ENCODE data around the gene ZFYVE9. TPM values are rescaled to one million over a fixed set of nuclear protein-coding genes. Genes with fewer than 3 reads are reported as not detected.

Gene ZFYVE9
- total RNA-seq, 4 donors from 2014 or later = 22.8 to 37.0 (median 28.2) TPM

DNA sequence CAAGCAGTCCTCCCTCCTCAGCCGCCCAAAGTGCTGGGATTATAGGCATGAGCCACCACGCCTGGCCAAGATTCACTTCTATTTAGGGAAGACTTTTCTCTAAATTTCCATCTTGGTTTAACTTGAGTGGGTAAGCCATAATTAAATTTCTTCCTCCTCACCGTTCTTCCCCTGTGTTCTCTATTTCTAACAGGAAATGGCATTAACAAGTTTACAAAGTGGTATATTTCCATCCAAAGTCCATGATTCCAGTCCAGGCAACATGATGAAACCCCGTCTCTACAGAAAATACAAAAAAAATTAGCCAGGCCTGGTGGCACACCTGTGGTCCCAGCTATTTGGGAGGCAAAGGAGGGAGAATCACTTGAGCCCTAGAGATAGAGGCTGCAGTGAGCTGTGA lies 92.1 kb downstream of the ZFYVE9 start:
- DNase-seq = no peak

DNA sequence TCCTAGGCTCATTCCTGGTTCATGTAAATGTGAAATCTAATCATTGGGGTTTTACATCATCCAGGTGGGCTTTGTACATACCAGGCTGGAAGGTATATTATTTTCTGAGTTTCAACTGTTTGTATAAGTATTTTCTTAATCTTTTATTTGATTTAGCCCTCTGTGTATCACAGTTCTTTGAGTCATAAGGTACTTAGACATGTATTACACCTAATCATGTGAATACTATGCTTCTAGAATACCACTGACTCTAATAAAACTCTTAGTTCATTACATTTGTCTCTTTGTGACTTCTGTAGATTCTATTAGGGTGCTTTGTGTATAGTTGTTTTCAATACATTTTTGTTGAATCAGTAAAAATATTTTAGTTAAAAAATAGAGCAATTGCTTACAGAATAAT lies 92.8 kb downstream of the ZFYVE9 start:
- H3K4me1 ChIP-seq = no peaks in the 10 kb centered on the region
- intact Hi-C loops (cut with DNase I; ENCODE audit: low total_unique reads) = no loop called here
- H3K27me3 ChIP-seq = no peaks in the 10 kb centered on the region
- no peaks in the 10 kb centered on the region for H3K36me3 ChIP-seq
- no peaks in the 10 kb centered on the region for H3K9me3 ChIP-seq
- TF ChIP-seq EP300 (IDR thresholded peaks at IDR 0.05; ENCODE audit: low read depth) (no peak), POLR2A (IDR thresholded peaks at IDR 0.05) (no peak), POLR2AphosphoS5 (IDR thresholded peaks at IDR 0.05) (no peak)
- TF ChIP-seq, protein P1, sequence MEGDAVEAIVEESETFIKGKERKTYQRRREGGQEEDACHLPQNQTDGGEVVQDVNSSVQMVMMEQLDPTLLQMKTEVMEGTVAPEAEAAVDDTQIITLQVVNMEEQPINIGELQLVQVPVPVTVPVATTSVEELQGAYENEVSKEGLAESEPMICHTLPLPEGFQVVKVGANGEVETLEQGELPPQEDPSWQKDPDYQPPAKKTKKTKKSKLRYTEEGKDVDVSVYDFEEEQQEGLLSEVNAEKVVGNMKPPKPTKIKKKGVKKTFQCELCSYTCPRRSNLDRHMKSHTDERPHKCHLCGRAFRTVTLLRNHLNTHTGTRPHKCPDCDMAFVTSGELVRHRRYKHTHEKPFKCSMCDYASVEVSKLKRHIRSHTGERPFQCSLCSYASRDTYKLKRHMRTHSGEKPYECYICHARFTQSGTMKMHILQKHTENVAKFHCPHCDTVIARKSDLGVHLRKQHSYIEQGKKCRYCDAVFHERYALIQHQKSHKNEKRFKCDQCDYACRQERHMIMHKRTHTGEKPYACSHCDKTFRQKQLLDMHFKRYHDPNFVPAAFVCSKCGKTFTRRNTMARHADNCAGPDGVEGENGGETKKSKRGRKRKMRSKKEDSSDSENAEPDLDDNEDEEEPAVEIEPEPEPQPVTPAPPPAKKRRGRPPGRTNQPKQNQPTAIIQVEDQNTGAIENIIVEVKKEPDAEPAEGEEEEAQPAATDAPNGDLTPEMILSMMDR (IDR thresholded peaks at IDR 0.05) = no peak
- no peak for DNase-seq
- H3K4me3 ChIP-seq = no peak overlapping the region
- in situ Hi-C loops (cut with MboI; ENCODE audit: low pct_ligation_motif_present in 1 of 4, low pct_unique_long_range_greater_than_20kb in 1 of 4, low sequenced_read_pairs in 3 of 4) = no loop called here
- no peak overlapping the region for H3K27ac ChIP-seq

More for the DNA sequence above, 92.1 kb downstream of the ZFYVE9 start:
- 68 to 74% methylated on average over 4 of the region's 4 CpGs for WGBS, 2 donors (ENCODE audit: low coverage in 1 of 2)
- Histone ChIP-seq H3K9me3 (no peaks in the 10 kb centered on the region), H3K36me3 (no peaks in the 10 kb centered on the region), H3K4me3 (no peak overlapping the region), H3K27me3 (no peaks in the 10 kb centered on the region), H3K4me1 (no peaks in the 10 kb centered on the region), H3K27ac (no peak overlapping the region)
- intact Hi-C loops (cut with DNase I; ENCODE audit: low total_unique reads) = no loop called here
- TF ChIP-seq, protein P1 (IDR thresholded peaks at IDR 0.05) = no peak
- TF ChIP-seq POLR2AphosphoS5 (IDR thresholded peaks at IDR 0.05) (no peak), POLR2A (IDR thresholded peaks at IDR 0.05) (no peak), EP300 (IDR thresholded peaks at IDR 0.05; ENCODE audit: low read depth) (no peak)
- in situ Hi-C loops (cut with MboI; ENCODE audit: low pct_ligation_motif_present in 1 of 4, low pct_unique_long_range_greater_than_20kb in 1 of 4, low sequenced_read_pairs in 3 of 4) = no loop called here

DNA sequence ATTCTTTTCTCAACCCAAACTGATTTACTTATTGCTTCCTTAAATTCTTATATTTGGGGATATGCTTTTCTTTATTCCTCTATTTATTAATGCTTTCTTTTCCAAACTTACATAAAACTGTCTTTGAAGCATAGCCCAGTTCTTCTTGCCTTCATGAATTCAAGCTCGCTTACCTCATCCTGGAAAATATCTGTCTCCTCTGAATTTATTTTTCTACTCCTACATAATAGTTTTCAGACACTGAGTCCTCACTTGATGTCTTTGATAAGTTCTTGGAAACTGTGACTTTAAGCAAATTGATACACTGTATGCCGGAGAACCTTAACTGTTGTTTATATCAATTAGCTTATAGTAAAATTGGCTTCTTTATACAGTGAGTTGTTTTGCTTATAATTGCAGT lies 93.8 kb downstream of the ZFYVE9 start:
- in situ Hi-C loops (cut with MboI; ENCODE audit: low pct_ligation_motif_present in 1 of 4, low pct_unique_long_range_greater_than_20kb in 1 of 4, low sequenced_read_pairs in 3 of 4) (no loop called here), intact Hi-C loops (cut with DNase I; ENCODE audit: low total_unique reads) (no loop called here)
- WGBS, 2 donors (ENCODE audit: low coverage in 1 of 2) = 75 to 90% methylated on average over 2 of the region's 2 CpGs

DNA sequence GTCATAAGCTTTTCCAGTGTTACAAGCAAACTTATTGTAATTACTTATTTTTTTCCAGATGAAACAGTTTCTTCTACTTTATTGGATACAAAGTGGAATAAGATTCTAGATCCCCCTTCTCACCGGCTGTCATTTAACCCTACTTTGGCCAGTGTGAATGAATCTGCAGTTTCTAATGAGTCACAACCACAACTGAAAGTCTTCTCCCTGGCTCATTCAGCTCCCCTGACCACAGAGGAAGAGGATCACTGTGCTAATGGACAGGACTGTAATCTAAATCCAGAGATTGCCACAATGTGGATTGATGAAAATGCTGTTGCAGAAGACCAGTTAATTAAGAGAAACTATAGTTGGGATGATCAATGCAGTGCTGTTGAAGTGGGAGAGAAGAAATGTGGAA lies 95.5 kb downstream of the ZFYVE9 start:
- no peak for DNase-seq
- H3K27me3 ChIP-seq = no peaks in the 10 kb centered on the region
- in situ Hi-C loops (cut with MboI; ENCODE audit: low pct_ligation_motif_present in 1 of 4, low pct_unique_long_range_greater_than_20kb in 1 of 4, low sequenced_read_pairs in 3 of 4) (no loop called here), intact Hi-C loops (cut with DNase I; ENCODE audit: low total_unique reads) (no loop called here)
- H3K36me3 ChIP-seq = no peaks in the 10 kb centered on the region
- no peak overlapping the region for H3K27ac ChIP-seq
- TF ChIP-seq POLR2A (IDR thresholded peaks at IDR 0.05) = no peak
- TF ChIP-seq, protein P1 (IDR thresholded peaks at IDR 0.05) = no peak
- no peak for TF ChIP-seq EP300 (IDR thresholded peaks at IDR 0.05; ENCODE audit: low read depth)
- no peak for TF ChIP-seq POLR2AphosphoS5 (IDR thresholded peaks at IDR 0.05)
- H3K4me1 ChIP-seq = no peaks in the 10 kb centered on the region
- H3K4me3 ChIP-seq = no peak overlapping the region
- WGBS, 2 donors (ENCODE audit: low coverage in 1 of 2) = 43 to 76% methylated on average over 1 of the region's 1 CpG
- no peaks in the 10 kb centered on the region for H3K9me3 ChIP-seq

More for the DNA sequence above, 93.8 kb downstream of the ZFYVE9 start:
- no peaks in the 10 kb centered on the region for H3K36me3 ChIP-seq
- TF ChIP-seq, protein P1 (IDR thresholded peaks at IDR 0.05) = no peak
- no peak for TF ChIP-seq POLR2AphosphoS5 (IDR thresholded peaks at IDR 0.05)
- TF ChIP-seq POLR2A (IDR thresholded peaks at IDR 0.05) = no peak
- DNase-seq = no peak
- no peaks in the 10 kb centered on the region for H3K9me3 ChIP-seq
- H3K27ac ChIP-seq = no peak overlapping the region
- no peaks in the 10 kb centered on the region for H3K4me1 ChIP-seq
- H3K27me3 ChIP-seq = no peaks in the 10 kb centered on the region
- H3K4me3 ChIP-seq = no peak overlapping the region

Measured in transverse colon (tissue), 4 donors.